ENCODE results near the gene LGALS7.

LGALS7 gene

DNA sequence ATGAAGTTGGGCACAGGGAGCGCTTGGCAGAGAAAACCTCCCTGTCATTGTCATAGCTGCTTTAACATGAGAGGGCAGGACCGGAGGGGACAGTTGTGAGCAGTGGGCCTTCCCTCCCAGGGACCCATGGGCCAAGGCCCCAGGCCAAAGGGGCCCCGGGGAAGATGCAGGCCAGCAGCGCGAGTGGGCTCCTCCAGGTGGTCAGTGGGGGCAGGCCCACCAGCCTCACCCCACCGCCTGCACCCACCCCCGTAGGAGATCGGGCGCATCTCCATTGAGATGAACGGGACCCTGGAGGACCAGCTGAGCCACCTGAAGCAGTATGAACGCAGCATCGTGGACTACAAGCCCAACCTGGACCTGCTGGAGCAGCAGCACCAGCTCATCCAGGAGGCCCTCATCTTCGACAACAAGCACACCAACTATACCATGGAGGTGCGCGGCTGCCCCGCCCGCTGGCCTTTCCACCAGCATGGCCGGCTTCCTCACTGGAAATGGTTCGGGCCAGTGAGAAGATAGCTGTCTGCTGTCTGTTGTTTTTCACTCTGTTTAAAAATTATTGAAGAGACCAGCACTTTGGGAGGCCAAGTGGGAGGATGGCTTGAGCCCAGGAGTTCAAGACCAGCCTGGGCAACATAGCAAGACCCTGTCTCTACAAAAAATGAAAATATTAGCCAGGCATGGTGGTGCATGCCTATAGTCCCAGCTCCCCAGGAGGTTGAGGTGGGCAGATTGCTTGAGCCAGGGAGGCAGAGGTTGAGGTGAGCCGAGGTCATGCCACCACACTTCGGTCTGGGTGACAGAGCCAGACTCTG, 47.6 kb downstream of the LGALS7 start:
- DNase-seq = no peak

DNA sequence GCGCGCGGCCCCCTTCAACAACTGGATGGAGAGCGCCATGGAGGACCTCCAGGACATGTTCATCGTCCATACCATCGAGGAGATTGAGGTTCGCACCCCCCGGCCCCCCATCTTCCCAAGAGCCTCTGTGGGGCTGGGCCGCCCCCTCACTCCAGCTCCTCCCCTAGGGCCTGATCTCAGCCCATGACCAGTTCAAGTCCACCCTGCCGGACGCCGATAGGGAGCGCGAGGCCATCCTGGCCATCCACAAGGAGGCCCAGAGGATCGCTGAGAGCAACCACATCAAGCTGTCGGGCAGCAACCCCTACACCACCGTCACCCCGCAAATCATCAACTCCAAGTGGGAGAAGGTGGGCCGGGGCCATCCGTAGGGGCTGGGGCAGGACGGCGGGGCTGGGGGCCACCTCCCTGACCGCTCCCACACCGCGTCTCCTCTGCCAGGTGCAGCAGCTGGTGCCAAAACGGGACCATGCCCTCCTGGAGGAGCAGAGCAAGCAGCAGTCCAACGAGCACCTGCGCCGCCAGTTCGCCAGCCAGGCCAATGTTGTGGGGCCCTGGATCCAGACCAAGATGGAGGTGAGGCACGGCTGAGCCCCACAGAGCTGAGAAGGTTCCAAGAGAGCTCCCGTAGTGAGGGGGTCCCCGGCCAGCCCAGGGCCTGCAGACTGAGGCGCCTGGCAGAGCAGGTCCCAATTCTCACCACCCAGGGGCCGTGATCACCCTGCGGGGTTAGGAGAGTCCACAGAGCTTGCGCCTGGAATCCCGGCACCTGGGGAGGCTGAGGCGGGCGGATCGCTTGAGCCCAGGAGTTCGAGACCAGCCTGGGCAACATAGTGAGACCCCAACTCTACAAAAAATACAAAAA, 49.1 kb downstream of the LGALS7 start:
- no peak for DNase-seq

DNA sequence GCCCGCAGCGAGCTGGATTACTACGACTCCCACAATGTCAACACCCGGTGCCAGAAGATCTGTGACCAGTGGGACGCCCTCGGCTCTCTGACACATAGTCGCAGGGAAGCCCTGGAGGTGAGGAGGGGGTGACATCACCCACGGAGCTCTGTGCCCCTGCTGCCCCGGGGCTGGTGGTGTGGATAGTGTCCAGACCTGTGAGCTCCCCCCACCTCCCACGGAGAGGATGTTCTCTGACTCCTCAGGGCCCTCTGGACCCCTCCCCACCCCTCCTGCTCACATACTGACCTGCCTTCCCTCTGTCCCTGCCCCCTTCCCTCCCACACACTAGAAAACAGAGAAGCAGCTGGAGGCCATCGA, 49.7 kb downstream of the LGALS7 start:
- no peak for DNase-seq

DNA sequence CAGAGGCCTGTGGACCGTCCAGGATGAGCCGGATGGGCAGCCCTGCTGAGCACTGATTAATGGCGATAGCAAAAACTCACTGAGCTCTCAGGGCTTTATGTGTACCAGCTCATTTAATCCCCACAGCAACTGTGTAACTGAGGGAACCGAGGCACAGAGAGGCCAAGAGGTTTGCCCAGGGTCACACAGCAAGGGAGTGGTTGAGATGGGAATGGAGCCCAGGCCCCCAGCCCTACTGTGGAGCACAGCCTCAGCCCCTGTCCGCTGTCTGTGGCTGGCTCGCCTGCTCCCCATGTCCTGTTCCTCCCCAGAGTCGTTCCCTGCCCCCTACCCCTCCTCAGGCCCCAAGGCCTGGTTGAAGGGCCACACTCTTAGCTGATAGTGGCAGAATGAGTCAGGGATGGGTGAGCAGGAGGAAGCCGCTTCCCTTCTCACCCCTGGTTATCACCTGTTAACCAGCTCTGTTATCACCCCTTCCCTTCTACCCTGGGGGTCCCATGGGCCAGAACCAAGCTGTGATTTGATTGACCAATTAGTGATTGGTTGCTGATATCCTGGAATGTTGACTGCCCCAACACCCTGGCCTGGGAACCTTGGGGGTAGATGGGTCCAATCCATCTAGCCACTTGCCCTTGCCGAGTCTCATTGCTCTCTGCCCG, 50.2 kb downstream of the LGALS7 start:
- no peak for DNase-seq

DNA sequence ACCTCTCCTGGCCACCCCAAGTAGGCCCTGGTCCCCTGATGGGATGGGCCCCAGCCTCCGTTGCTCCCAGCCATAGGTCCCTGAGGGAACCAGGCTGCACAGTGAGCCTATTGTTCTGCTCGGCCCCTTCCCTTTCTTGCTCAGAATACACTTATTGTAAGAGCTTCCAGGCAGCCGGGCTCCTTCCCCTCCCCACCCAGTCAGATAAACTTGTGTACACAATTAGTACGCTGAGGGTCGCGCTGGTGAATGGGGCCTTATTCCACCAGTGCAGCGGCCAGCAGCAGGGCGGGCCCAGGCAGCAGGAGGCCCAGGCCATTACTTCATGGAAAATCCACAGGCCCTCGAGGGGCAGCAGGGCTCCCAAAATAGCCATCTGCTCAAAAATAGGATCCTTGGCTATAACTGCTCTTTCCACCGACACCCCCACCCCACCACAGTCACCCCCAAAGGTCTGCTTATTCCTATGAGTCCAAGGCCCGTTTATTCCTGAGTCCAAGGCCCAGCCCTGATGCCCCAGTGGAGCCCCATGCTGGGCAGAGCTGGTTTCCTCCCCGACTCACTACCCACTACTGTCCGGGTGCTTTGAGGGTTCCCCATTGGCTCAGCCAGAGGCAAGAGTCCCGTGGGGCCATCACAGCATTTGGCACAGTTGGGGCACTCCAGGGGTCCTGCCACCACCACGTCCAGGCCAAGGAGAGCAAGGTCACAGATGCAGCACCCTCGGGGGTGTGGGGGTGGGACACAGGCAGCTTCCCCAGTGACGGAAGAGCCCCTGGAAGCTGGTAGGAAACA, 51.1 kb downstream of the LGALS7 start:
- no peak for DNase-seq

DNA sequence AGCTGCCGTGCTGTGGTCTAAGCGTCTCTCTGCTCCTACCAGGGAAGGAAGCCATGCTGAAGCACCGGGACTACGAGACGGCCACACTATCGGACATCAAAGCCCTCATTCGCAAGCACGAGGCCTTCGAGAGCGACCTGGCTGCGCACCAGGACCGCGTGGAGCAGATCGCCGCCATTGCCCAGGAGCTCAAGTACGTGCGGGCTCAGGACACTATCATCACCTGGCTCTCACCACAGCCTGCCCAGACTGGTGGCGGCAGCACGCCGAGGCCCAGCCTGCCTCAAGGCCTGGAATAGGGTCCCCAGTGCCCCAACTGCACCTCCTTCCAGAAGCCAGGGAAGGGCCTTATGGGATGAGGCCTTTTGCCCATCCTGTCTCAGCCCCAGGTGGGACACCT, 51.8 kb downstream of the LGALS7 start:
- no peak for DNase-seq

Data from NCI-H1417 (cell line).